Gastroesophageal sphincter (tissue), 3 donors: ENCODE data around the gene CACNG7.

ENCODE experiments used
- CTCF ChIP-seq, 4 experiments: fragments of 200-600 bp in 2 of 4; fragments of 450-650 bp in 2 of 4; sonication (generic) in 1 of 4; IDR thresholded peaks; one replicate each; pipeline ENCODE4 v1.5.1; 2017 to 2019; ENCODE audit warnings: antibody characterized with exemption in 4 of 4, mild to moderate bottlenecking in 2 of 4, moderate library complexity in 2 of 4
- POLR2A ChIP-seq, 2 donors: fragments of 450-650 bp; IDR thresholded peaks; one replicate each; pipeline ENCODE4 v1.6.1; 2017; ENCODE audit warnings: antibody characterized with exemption in 2 of 2, mild to moderate bottlenecking in 2 of 2, moderate library complexity in 1 of 2
- POLR2AphosphoS5 ChIP-seq: sonication (generic); formaldehyde crosslinking; IDR thresholded peaks from one replicate; pipeline ENCODE4 v1.6.1; 2017; ENCODE audit warnings: antibody characterized with exemption

GRCh38 chr19:53910170-53910518, 1.1 kb downstream of the CACNG7 start:
- no peak for TF ChIP-seq POLR2AphosphoS5
- no peak for TF ChIP-seq POLR2A (IDR thresholded peaks at IDR 0.05)
- TF ChIP-seq CTCF (IDR thresholded peaks at IDR 0.05) = no peak
